HG02943 (cell line): ENCODE results near the gene ZBTB46.

Source experiments
- ATAC-seq: cut with Tn5 transposase; IDR thresholded peaks from one replicate; pipeline ENCODE4 v1.9.1; 2021; ENCODE audit warnings: mild to moderate bottlenecking, low read depth, moderate library complexity; ENCODE audit not compliant: unreplicated experiment

The ZBTB46 gene

GRCh38 chr20:63698739-63699465 lies 132.2 kb downstream of the ZBTB46 start:
- ATAC-seq = no peak

- no peak for ATAC-seq
Observed at GRCh38 chr20:63697868-63698545, 133.1 kb downstream of the ZBTB46 start.

GRCh38 chr20:63697357-63697867 lies 133.7 kb downstream of the ZBTB46 start:
- ATAC-seq = no peak

- no peak for ATAC-seq
Observed at GRCh38 chr20:63696628-63697356, 134.3 kb downstream of the ZBTB46 start, which contains the start of gene TNFRSF6B. TNFRSF6B (plus strand) TSS chr20:63696652; CDS start chr20:63696768, 116 bp downstream.

GRCh38 chr20:63696306-63696627 lies 134.8 kb downstream of the ZBTB46 start:
- ATAC-seq = no peak

GRCh38 chr20:63695424-63696305 lies 135.4 kb downstream of the ZBTB46 start:
- no peak for ATAC-seq

- no peak for ATAC-seq
Observed at GRCh38 chr20:63694584-63695423, 136.3 kb downstream of the ZBTB46 start.

GRCh38 chr20:63693733-63694583 lies 137.1 kb downstream of the ZBTB46 start:
- no peak for ATAC-seq
